Measurements from ENCODE around the gene SERPINB1.

Gene SERPINB1

DNA sequence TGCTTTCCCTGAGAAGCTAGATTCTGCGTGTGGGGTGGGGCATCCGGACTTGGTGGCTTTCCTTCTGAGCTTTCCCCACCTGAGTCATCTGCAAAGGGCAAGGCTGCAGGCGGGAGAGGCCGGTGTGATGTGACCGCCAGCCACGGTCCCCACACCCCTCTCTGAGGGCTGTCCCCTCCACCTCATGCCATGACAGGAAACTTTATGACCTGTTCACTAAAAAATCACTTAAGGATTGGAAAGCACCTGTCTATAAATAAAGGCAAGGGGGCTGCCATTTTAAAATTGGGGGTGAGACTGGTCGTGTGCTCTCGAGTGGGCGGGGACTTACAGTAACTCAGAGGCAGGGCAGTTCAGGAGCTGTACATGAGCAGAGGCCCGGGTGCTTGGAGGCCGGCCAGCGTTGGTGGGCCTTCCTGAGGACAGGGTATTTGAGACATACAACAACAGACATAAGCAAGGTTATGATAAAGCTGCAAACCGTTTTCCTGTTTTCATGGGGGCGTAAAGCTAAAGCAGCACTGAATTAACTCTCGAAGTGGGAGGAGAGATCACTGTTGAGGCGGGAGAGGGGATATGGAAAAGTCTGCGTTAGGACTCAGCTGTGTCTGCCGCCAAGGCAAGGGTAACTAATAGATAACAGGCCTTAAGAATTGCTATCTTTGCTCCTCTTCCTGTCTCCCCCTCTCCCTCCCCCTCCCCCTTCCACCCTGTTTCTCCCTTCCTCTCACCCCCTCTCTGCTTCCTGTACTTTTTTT lies 16.1 kb upstream of the SERPINB1 start:
- no peak for TF ChIP-seq EZH2 (IDR thresholded peaks at IDR 0.05; ENCODE audit: borderline replicate concordance, low read depth, low read length, severe bottlenecking)
- TF ChIP-seq, protein P1, sequence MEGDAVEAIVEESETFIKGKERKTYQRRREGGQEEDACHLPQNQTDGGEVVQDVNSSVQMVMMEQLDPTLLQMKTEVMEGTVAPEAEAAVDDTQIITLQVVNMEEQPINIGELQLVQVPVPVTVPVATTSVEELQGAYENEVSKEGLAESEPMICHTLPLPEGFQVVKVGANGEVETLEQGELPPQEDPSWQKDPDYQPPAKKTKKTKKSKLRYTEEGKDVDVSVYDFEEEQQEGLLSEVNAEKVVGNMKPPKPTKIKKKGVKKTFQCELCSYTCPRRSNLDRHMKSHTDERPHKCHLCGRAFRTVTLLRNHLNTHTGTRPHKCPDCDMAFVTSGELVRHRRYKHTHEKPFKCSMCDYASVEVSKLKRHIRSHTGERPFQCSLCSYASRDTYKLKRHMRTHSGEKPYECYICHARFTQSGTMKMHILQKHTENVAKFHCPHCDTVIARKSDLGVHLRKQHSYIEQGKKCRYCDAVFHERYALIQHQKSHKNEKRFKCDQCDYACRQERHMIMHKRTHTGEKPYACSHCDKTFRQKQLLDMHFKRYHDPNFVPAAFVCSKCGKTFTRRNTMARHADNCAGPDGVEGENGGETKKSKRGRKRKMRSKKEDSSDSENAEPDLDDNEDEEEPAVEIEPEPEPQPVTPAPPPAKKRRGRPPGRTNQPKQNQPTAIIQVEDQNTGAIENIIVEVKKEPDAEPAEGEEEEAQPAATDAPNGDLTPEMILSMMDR (IDR thresholded peaks at IDR 0.05; ENCODE audit: borderline replicate concordance, extremely low read depth, low read length, poor library complexity, severe bottlenecking) = no peak
- Histone ChIP-seq H3K27ac (ENCODE audit: low read length) (peak overlapping the region; percentile 87), H3K36me3 (ENCODE audit: insufficient read depth, low read length) (no peaks in the 10 kb centered on the region), H3K27me3 (ENCODE audit: insufficient read depth, low read length, poor library complexity) (no peaks in the 10 kb centered on the region), H3K79me2 (ENCODE audit: insufficient read depth, low read length) (no peaks in the 10 kb centered on the region), H3K4me2 (ENCODE audit: insufficient read depth, low read length) (peak overlapping the region; percentile 41), H3K9me3 (ENCODE audit: insufficient read depth, low read length, severe bottlenecking) (no peaks in the 10 kb centered on the region), H3K9ac (ENCODE audit: low read depth, low read length) (peak overlapping the region; percentile 32), H4K20me1 (ENCODE audit: insufficient read depth, low read length) (no peaks in the 10 kb centered on the region), H2AFZ (ENCODE audit: low read depth, low read length) (peak overlapping the region; percentile 84), H3K4me1 (ENCODE audit: insufficient read depth, low read length) (peaks cover 34% of the 10 kb centered on the region), H3K4me3 (ENCODE audit: low read depth in 1 of 2, low read length in 2 of 2) (peak overlapping the region in 1 of 2 experiments; percentile 16; a peak in 1 of 4 replicates)
- DNase-seq (peak; percentile 66), ATAC-seq (ENCODE audit: insufficient read depth, low read depth) (peak; percentile 52)

DNA sequence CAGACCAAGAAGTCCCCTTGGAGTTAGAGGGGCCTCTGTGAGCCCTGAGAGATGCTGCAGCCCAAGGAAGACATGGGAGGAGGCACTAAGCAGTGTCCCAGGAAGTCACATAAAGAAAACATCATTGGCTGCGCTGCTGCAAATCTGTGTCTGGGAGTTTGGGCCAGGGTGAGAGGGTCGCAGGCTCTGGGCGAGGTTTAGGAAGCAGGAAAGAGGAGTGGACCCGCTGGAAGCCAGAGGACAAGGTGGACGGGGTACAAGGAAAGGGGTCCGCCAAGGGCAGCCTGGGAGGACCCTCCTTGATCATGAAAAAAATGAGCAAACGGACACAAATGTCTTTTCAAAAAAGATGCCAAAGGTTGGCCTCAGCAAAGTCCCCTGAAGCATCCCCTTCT lies 15.5 kb upstream of the SERPINB1 start:
- no peaks in the 10 kb centered on the region for H3K36me3 ChIP-seq (ENCODE audit: insufficient read depth, low read length)
- peak overlapping the region; percentile 84 for H2AFZ ChIP-seq (ENCODE audit: low read depth, low read length)
- peaks cover 34% of the 10 kb centered on the region for H3K4me1 ChIP-seq (ENCODE audit: insufficient read depth, low read length)
- H4K20me1 ChIP-seq (ENCODE audit: insufficient read depth, low read length) = no peaks in the 10 kb centered on the region
- no peaks in the 10 kb centered on the region for H3K27me3 ChIP-seq (ENCODE audit: insufficient read depth, low read length, poor library complexity)
- no peak overlapping the region for H3K9ac ChIP-seq (ENCODE audit: low read depth, low read length)
- H3K4me2 ChIP-seq (ENCODE audit: insufficient read depth, low read length) = no peak overlapping the region
- TF ChIP-seq, protein P1 (IDR thresholded peaks at IDR 0.05; ENCODE audit: borderline replicate concordance, extremely low read depth, low read length, poor library complexity, severe bottlenecking) = no peak
- no peak for TF ChIP-seq EZH2 (IDR thresholded peaks at IDR 0.05; ENCODE audit: borderline replicate concordance, low read depth, low read length, severe bottlenecking)
- no peaks in the 10 kb centered on the region for H3K79me2 ChIP-seq (ENCODE audit: insufficient read depth, low read length)
- ATAC-seq (ENCODE audit: insufficient read depth, low read depth) (no peak), DNase-seq (no peak)
- no peak overlapping the region for H3K4me3 ChIP-seq (ENCODE audit: low read depth in 1 of 2, low read length in 2 of 2)
- no peaks in the 10 kb centered on the region for H3K9me3 ChIP-seq (ENCODE audit: insufficient read depth, low read length, severe bottlenecking)
- H3K27ac ChIP-seq (ENCODE audit: low read length) = peak overlapping the region; percentile 87

DNA sequence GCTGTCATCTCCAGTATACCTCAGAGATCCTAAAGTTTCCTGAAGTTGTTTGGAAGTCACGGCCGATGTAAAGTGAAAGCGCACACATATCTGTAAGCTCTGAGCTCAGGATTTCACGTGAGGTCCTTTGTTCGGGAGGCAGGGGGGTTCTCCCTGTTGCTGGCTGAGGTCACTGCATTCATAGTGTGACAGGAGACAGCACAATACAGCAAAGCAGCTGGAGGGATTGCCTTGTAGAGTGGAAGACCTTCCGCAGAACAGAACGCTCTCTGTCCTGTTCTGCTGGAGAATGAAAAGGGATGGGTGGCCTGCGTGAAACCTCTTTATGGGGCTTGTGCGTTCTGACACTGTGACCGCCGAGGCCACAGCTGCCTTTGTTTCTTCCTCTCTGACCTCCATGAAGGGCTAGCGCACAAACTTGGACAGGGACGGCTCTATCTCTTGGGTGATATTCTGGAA lies 13.4 kb upstream of the SERPINB1 start:
- TF ChIP-seq, protein P1 (IDR thresholded peaks at IDR 0.05; ENCODE audit: borderline replicate concordance, extremely low read depth, low read length, poor library complexity, severe bottlenecking) = no peak
- no peak for TF ChIP-seq EZH2 (IDR thresholded peaks at IDR 0.05; ENCODE audit: borderline replicate concordance, low read depth, low read length, severe bottlenecking)
- no peak overlapping the region for H3K4me3 ChIP-seq (ENCODE audit: low read depth in 1 of 2, low read length in 2 of 2)

More for the DNA sequence above, 13.4 kb upstream of the SERPINB1 start:
- Histone ChIP-seq H3K27me3 (ENCODE audit: insufficient read depth, low read length, poor library complexity) (no peaks in the 10 kb centered on the region), H3K4me2 (ENCODE audit: insufficient read depth, low read length) (no peak overlapping the region), H3K9ac (ENCODE audit: low read depth, low read length) (no peak overlapping the region), H3K79me2 (ENCODE audit: insufficient read depth, low read length) (no peaks in the 10 kb centered on the region), H3K4me1 (ENCODE audit: insufficient read depth, low read length) (peaks cover 27% of the 10 kb centered on the region), H2AFZ (ENCODE audit: low read depth, low read length) (no peak overlapping the region), H3K36me3 (ENCODE audit: insufficient read depth, low read length) (no peaks in the 10 kb centered on the region), H3K27ac (ENCODE audit: low read length) (no peak overlapping the region), H3K9me3 (ENCODE audit: insufficient read depth, low read length, severe bottlenecking) (no peaks in the 10 kb centered on the region), H4K20me1 (ENCODE audit: insufficient read depth, low read length) (no peaks in the 10 kb centered on the region)
- DNase-seq (no peak), ATAC-seq (ENCODE audit: insufficient read depth, low read depth) (no peak)
